Endometrial microvascular endothelial cells (primary cell): ENCODE data around the gene EVPL. TPM values are rescaled to one million over a fixed set of nuclear protein-coding genes. Genes with fewer than 3 reads are reported as not detected.
"Not testable (repeated sequence)": the region's sequence is repeated elsewhere in the genome, so short reads cannot be mapped to it uniquely, and the experiment has no call there.

Experiments
- in situ Hi-C: cut with HindIII; loops from 2 replicates; pipeline ENCODE4 v1.10.0; 2017; ENCODE audit warnings: low sequenced_read_pairs, low pct_unique_long_range_greater_than_20kb; ENCODE audit errors: inconsistent ontology term
- total RNA-seq: library from RNA; depleted of rRNA; stranded (reverse); fragments of >200 nt; gene quantifications from one replicate; pipeline ENCODE4 v1.2.3, GENCODE V29; 2015; ENCODE audit errors: inconsistent ontology term

The EVPL gene
- total RNA-seq, 1 donor from 2014 or later, result not detected

GRCh38 chr17:76049239-76049638 lies 22.1 kb upstream of the EVPL start:
- in situ Hi-C loops, result no loop called here

DNA sequence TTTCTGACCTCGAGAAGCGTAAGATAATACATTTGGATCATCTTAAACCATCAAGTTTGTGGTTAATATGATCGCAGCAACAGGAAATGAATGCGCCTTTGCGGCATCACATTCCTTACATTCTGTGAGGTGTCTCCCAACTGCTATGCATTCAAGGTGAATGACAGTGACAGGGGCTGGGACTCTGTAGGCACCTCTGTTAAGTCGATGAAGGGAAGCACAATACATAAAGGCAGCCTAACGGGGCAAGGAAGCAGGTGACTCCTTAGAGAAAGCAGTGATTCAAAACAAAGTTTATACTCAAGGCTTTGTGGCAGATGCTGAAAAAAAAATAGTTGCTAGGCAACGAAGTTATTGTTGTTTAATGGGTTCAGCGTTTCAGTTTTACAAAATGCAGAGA lies 21.6 kb upstream of the EVPL start:
- in situ Hi-C loops, result no loop called here

DNA sequence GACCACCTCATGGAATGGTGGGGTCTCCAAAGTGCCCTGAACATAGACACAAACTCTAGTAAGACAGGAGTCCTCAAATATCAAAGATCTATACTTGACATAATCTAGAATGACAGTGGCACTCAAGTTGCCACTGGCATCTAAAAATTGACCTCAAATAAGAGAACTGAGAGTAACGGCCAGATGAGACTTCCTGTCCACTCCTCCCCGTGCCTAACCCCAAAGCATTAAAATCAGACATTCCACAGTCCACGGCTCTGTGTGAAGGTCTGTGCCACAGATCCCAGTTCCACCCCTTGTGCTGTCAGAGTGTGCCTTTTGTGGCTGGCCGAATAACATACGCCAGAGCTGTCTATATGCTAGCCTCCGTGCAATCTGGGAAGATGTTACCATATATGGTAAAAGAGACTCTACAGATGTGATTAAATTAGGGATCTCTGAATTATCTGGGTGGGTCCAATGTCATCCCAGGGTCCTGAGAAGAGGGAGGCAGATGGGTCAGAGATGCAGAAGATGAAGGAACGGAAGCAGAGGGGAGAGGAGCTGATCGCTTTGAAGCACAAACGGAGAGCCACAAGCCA lies 21.0 kb upstream of the EVPL start:
- in situ Hi-C loops, result no loop called here

- in situ Hi-C loops, result no loop called here
Observed at GRCh38 chr17:76046064-76046463, 19.0 kb upstream of the EVPL start.

DNA sequence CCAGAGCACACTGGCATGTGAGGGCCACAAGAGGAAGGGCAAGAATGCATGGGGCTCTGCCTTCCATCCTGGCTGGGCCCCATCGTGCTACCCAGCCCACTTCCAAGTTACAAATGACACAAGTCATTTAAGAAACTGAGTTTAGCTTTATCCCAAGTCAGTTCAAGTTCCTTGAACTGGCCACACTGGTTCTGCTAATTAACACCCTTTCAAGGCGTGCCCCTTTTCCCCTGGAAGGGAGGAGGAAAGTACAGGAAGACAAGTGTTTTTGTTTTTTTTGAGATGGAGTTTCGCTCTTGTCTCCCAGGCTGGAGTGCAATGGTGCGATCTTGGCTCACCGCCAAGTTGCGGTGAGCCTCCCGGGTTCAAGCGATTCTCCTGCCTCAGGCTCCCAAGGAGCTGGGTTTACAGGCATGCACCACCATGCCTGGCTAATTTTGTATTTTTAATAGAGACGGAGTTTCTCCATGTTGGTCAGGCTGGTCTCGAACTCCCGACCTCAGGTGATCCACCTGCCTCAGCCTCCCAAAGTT lies 17.4 kb upstream of the EVPL start:
- in situ Hi-C loops, result not testable (repeated sequence)

- in situ Hi-C loops, result not testable (repeated sequence)
Observed at GRCh38 chr17:76042868-76043267, 15.8 kb upstream of the EVPL start.

GRCh38 chr17:76040376-76040775 lies 13.3 kb upstream of the EVPL start:
- in situ Hi-C loops, result no loop called here

DNA sequence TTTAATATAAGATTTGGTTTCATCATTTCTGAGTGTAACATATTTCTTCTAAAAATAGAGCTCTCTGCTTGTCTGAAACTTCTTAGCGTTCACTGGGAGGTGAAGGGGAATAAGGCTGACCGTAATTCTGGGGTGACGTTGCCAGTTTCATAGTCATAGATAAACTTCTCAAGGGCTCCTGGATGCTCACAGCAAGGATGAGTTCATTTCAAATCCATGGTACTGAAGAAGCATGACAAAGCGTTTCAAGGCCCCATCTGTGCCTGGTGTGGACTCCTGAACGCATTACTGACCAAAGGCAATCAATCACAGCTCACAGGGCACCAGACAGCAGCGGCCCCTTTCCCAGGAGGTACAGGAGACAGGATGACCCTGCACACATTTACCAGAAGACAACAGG lies 12.0 kb upstream of the EVPL start:
- in situ Hi-C loops, result no loop called here

- in situ Hi-C loops, result no loop called here
Observed at GRCh38 chr17:76038050-76038449, 10.9 kb upstream of the EVPL start.

GRCh38 chr17:76036497-76037261 lies 9.6 kb upstream of the EVPL start:
- in situ Hi-C loops, result no loop called here

DNA sequence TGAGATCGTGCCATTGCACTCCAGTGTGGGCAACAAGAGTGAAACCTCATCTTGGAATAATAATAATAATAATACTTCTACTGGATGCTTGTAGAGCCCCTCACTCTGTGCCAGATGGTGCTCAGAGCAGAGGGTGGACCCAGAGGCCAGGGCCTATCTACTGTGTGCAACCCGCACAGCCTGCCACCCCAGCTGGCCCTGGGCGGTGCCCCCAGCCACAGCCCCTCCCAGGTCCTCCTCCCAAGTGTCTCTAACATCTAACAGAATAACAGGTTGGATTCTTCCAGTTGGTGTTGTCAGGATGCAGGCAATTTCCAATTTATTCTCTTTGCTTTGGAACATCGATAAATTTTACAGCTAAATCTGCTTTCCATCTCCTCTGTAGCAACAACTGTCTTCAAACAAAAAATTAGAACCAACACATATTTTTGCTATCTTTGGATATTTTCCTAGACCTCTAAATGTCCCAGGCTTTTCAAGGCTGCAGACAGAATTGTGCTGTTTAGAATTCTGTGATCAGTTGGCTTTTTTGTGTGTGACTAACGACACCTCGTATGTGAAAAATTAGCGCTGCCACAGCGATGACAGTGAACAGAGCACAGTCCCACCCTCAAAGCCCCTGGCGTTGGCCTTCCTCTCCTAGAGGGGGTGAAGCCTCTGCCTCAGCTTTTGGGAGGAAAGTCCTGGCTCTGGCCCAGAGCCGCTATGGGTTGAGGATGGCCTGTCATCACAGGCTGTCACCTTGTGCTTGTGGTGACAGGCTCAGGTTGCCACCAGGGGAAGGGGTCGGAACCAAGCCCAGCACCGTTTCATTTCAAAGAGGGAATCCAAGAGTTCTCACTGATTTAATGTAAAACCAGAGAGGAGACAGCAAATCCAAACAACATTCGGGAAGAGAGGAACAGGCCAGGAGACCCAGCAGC lies 7.6 kb upstream of the EVPL start:
- in situ Hi-C loops, result no loop called here

DNA sequence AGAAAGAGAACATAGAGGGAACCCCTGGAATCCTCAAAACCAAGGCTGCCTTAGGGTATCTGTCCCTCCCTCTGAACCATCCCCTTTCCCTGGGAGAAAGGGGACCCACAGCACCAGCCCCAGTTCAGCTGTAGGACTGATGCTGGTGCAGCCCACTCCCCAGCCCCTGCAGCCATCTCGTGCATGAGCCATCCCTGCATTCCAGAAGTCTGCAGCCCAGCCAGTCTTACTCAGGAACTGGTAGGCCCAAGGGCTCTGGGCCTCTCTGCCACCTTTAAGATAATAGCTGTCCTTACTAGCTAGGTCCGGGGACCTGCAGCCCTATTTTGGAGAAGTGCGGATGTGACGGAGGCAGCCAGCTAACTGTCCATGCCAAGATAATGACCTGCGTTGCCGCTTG lies 6.0 kb upstream of the EVPL start:
- in situ Hi-C loops, result no loop called here

DNA sequence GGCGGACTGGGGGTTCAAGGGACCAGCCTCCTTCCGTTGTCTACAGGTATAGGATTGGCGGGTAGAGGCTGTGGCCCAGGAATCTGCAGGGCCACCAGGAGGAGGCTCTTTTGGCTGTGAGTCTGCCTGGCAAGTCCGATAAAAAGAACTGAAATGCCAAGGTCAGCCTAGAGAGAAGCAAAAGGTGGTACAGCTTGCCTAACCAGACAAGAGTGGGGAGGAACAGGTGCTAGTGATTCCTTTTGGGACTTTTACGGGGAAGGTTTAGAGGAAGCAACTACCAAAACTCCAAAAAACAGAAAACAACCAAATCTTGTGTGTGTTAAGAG lies 5.6 kb upstream of the EVPL start:
- in situ Hi-C loops, result no loop called here

- in situ Hi-C loops, result no loop called here
Observed at GRCh38 chr17:76032073-76032779, 5.1 kb upstream of the EVPL start.

- in situ Hi-C loops, result no loop called here
Observed at GRCh38 chr17:76026714-76027158, 370 bp downstream of the EVPL start.

- in situ Hi-C loops, result no loop called here
Observed at GRCh38 chr17:76025294-76025693, 1.8 kb downstream of the EVPL start.

DNA sequence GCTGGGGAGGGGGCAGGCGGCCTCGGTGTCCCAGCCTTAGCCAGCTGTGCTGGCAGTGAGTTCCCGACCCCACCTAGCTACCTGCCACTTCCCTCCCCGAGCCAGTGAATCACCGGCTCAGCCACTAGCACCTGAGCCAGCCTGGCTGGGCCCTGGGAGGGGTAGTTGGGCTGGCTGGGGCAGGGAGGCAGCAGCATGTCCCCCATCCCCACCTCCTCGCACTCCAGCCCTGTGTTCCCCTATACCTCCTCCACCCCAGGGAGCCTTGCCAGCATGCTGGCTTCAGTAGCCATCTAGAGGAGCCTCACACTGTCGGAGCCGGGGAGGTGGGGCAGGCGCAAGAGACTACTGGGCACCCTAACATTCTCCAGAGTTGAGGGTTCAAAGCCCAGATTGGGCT lies 2.8 kb downstream of the EVPL start:
- in situ Hi-C loops, result no loop called here

DNA sequence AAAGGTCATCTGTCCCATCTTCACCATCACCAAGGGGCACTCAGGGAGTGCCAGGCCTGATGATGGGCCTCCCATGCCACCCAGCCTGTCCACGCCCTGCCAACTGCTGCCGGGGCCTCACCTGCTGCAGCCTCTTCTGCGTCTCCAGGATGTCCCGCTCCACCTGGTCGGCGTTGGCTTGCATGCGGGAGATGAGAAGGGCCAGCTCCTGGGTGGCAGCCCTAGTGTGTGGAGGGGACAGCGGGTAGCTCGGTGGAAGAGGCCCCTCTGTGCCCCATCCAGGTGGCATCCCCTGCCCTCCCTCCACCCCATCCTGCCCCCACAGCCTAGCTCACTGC lies 3.2 kb downstream of the EVPL start:
- in situ Hi-C loops, result no loop called here
